ENCODE measurements around the gene EREG. TPM values are rescaled to one million over a fixed set of nuclear protein-coding genes. Genes with fewer than 3 reads are reported as not detected.

The EREG gene
- total RNA-seq, 2 experiments from 2014 or later: not detected

GRCh38 chr4:74331252-74331651 lies 33.7 kb upstream of the EREG start:
- CTCF ChIA-PET: interaction anchor here (1.4 to 1.5 kb wide), 2 partner anchors 11 to 344 kb away, joined by 3 to 4 read pairs; no protein-coding TSS in a partner anchor
- Mint-ChIP-seq H3K27me3 (peaks cover 8% of the 10 kb centered on the region), H3K4me1 (ENCODE audit: low read depth) (no peaks in the 10 kb centered on the region), H3K27ac (no peak overlapping the region), H3K4me3 (no peak overlapping the region), H3K36me3 (ENCODE audit: low read depth) (no peaks in the 10 kb centered on the region), H3K9me3 (no peaks in the 10 kb centered on the region)
- POLR2A ChIA-PET: no interaction called here
- intact Hi-C loops (cut with micrococcal nuclease): no loop called here
- no peak for ATAC-seq
- DNase-seq: no peak
- TF ChIP-seq CTCF (IDR thresholded peaks at IDR 0.05): no peak

GRCh38 chr4:74331944-74332343 lies 33.0 kb upstream of the EREG start:
- Mint-ChIP-seq H3K4me3 (no peak overlapping the region), H3K27me3 (peaks cover 8% of the 10 kb centered on the region), H3K27ac (no peak overlapping the region), H3K36me3 (ENCODE audit: low read depth) (no peaks in the 10 kb centered on the region), H3K4me1 (ENCODE audit: low read depth) (no peaks in the 10 kb centered on the region), H3K9me3 (no peaks in the 10 kb centered on the region)
- CTCF ChIA-PET: interaction anchor here (1.5 kb wide), 1 partner anchor 343 kb away, joined by 4 read pairs; no protein-coding TSS in a partner anchor
- ATAC-seq (no peak), DNase-seq (no peak)
- POLR2A ChIA-PET: no interaction called here
- intact Hi-C loops (cut with micrococcal nuclease): no loop called here
- TF ChIP-seq CTCF (IDR thresholded peaks at IDR 0.05): no peak

GRCh38 chr4:74334636-74335035 lies 30.3 kb upstream of the EREG start:
- no peak for TF ChIP-seq CTCF (IDR thresholded peaks at IDR 0.05)
- no peaks in the 10 kb centered on the region for H3K36me3 Mint-ChIP-seq (ENCODE audit: low read depth)
- no peaks in the 10 kb centered on the region for H3K4me1 Mint-ChIP-seq (ENCODE audit: low read depth)
- no peaks in the 10 kb centered on the region for H3K9me3 Mint-ChIP-seq
- H3K4me3 Mint-ChIP-seq: no peak overlapping the region
- no peak overlapping the region for H3K27ac Mint-ChIP-seq
- H3K27me3 Mint-ChIP-seq: peaks cover 8% of the 10 kb centered on the region
- intact Hi-C loops (cut with micrococcal nuclease): no loop called here
- ATAC-seq (no peak), DNase-seq (no peak)
- ChIA-PET CTCF (no interaction called here), POLR2A (no interaction called here)

- DNase-seq (no peak), ATAC-seq (no peak)
- no peak for TF ChIP-seq CTCF (IDR thresholded peaks at IDR 0.05)
- intact Hi-C loops (cut with micrococcal nuclease): no loop called here
- CTCF ChIA-PET: interaction anchor here (0.9 kb wide), 1 partner anchor 15 kb away, joined by 3 read pairs; no protein-coding TSS in a partner anchor
- no peaks in the 10 kb centered on the region for H3K36me3 Mint-ChIP-seq (ENCODE audit: low read depth)
- no peak overlapping the region for H3K27ac Mint-ChIP-seq
- H3K9me3 Mint-ChIP-seq: peaks cover 4% of the 10 kb centered on the region
- H3K4me3 Mint-ChIP-seq: no peak overlapping the region
- no peaks in the 10 kb centered on the region for H3K4me1 Mint-ChIP-seq (ENCODE audit: low read depth)
- POLR2A ChIA-PET: no interaction called here
- peaks cover 11% of the 10 kb centered on the region for H3K27me3 Mint-ChIP-seq
These were observed 29.5 kb upstream of the EREG start for GRCh38 chr4:74335341-74336021.

GRCh38 chr4:74338792-74339333 lies 26.1 kb upstream of the EREG start:
- peaks cover 18% of the 10 kb centered on the region for H3K9me3 Mint-ChIP-seq
- H3K36me3 Mint-ChIP-seq (ENCODE audit: low read depth): no peaks in the 10 kb centered on the region
- TF ChIP-seq CTCF (IDR thresholded peaks at IDR 0.05): no peak
- ChIA-PET CTCF (interaction anchor here (1.7 kb wide), 1 partner anchor 111 kb away, joined by 5 read pairs; no protein-coding TSS in a partner anchor), POLR2A (no interaction called here)
- H3K27ac Mint-ChIP-seq: no peak overlapping the region
- ATAC-seq (no peak), DNase-seq (no peak)
- intact Hi-C loops (cut with micrococcal nuclease): no loop called here
- H3K27me3 Mint-ChIP-seq: peaks cover 17% of the 10 kb centered on the region
- no peaks in the 10 kb centered on the region for H3K4me1 Mint-ChIP-seq (ENCODE audit: low read depth)
- H3K4me3 Mint-ChIP-seq: no peak overlapping the region

Measured in activated CD8-positive, alpha-beta T cell treated with anti-CD3 and anti-CD28 coated beads for 36 hours (primary cell).